Adrenal gland (tissue), 12 donors: Measurements from ENCODE around the gene TMEM253. TPM values are rescaled to one million over a fixed set of nuclear protein-coding genes. Genes with fewer than 3 reads are reported as not detected.
A peak's percentile ranks its signal among the peaks of the same experiment; 100 is the strongest.

Experiments used
- DNase-seq, 7 donors: peaks; one replicate each; pipeline ENCODE4 v3.0.0-alpha.2; 2019 to 2020
- H3K27ac ChIP-seq, 5 donors: fragments of 200-600 bp; sonication (generic) in 4 of 5; 1 replicate in 3 of 5; 2 replicates in 2 of 5; pipeline versions ENCODE4 v1.5.1 to v1.8.0; 2016 to 2020; ENCODE audit warnings: mild to moderate bottlenecking in 1 of 5
- H3K27me3 ChIP-seq: fragments of 200-600 bp; 2 replicates; pipeline ENCODE4 v1.8.0; 2021
- H3K36me3 ChIP-seq, 2 donors: fragments of 200-600 bp; replicated peaks in 1 of 2; 1 replicate in 1 of 2; 2 replicates in 1 of 2; pipeline versions ENCODE4 v1.5.1 to v1.8.0; 2018 to 2022
- H3K4me1 ChIP-seq, 2 donors: fragments of 200-600 bp; replicated peaks in 1 of 2; 1 replicate in 1 of 2; 2 replicates in 1 of 2; pipeline versions ENCODE4 v1.5.1 to v1.8.0; 2018 to 2021
- H3K4me3 ChIP-seq, 4 donors: fragments of 200-600 bp; sonication (generic) in 3 of 4; one replicate each; pipeline ENCODE4 v1.5.1; 2016 to 2018
- H3K9me3 ChIP-seq, 3 donors: fragments of 200-600 bp; sonication (generic) in 1 of 3; replicated peaks in 1 of 3; 1 replicate in 2 of 3; 2 replicates in 1 of 3; pipeline versions ENCODE4 v1.5.1 to v1.8.0; 2016 to 2021
- POLR2A ChIP-seq, 2 donors: fragments of 450-650 bp; IDR thresholded peaks; one replicate each; pipeline ENCODE4 v1.6.1; 2017; ENCODE audit warnings: antibody characterized with exemption in 2 of 2, mild to moderate bottlenecking in 2 of 2, moderate library complexity in 1 of 2
- WGBS, 4 donors: extraction: QIAGEN DNeasy Blood & Tissue Kit in 2 of 4; methylation state at CpG; one replicate each; pipeline versions ENCODE4 v1.1.5 to v1.1.7; 2013 to 2017; 5-methylcytosine and 5-hydroxymethylcytosine counted together
- intact Hi-C, 2 donors: fragments of 100-400 bp; cut with DNase I; formaldehyde crosslinking; loops; one replicate each; pipeline versions ENCODE4 v1.14.1 to v1.15.0; 2022 to 2023
- polyA plus RNA-seq, 3 donors: library from polyadenylated mRNA; stranded (reverse); fragments of 200-250 nt in 2 of 3; fragments of 350-450 nt in 1 of 3; fragmentation: Illumina TruSeq in 1 of 3; extraction: RNeasy Lipid Tissue Mini Kit (QIAGEN cat#74804) in 1 of 3; gene quantifications; one replicate each; pipeline ENCODE4 v1.2.3, GENCODE V29; 2013 to 2014
- total RNA-seq, 9 donors: library from RNA; depleted of rRNA in 4 of 9; stranded (reverse); fragments of >200 nt in 4 of 9; fragments of 120-200 nt in 1 of 9; fragmentation: NEBNext Ultra II Directional in 1 of 9; extraction: Animal tissue kit (Norgen Biotek cat#: 25700) in 1 of 9; gene quantifications; one replicate each; pipeline versions ENCODE4 v1.1.0 to v1.2.4, GENCODE V29; 2013 to 2023
- TF ChIP-seq, protein P1 (sequence below), 6 experiments: fragments of 450-650 bp in 4 of 6; fragments of 200-600 bp in 2 of 6; sonication (generic) in 1 of 6; IDR thresholded peaks; 1 replicate in 5 of 6; 2 replicates in 1 of 6; pipeline versions ENCODE4 v1.5.1 to v1.8.0; 2016 to 2021; ENCODE audit warnings: antibody characterized with exemption in 6 of 6, mild to moderate bottlenecking in 2 of 6, moderate library complexity in 1 of 6
- donor health status: healthy with polysubstance abuse.
- donor health status: Bipolar disorder and iron deficiency.
- donor health status: DM: yes; HTN: yes; CAD: no.
- donor health status: DM: no; HTN: no; CAD: no.
- donor health status: DM: no; HTN: no; CAD: no.
- donor health status: DM: yes; HTN: yes; CAD: no.

TMEM253 gene
- total and polyA plus RNA-seq, 12 donors: 0.55 to 8.8 (median 2.3) TPM; not detected in 1

DNA sequence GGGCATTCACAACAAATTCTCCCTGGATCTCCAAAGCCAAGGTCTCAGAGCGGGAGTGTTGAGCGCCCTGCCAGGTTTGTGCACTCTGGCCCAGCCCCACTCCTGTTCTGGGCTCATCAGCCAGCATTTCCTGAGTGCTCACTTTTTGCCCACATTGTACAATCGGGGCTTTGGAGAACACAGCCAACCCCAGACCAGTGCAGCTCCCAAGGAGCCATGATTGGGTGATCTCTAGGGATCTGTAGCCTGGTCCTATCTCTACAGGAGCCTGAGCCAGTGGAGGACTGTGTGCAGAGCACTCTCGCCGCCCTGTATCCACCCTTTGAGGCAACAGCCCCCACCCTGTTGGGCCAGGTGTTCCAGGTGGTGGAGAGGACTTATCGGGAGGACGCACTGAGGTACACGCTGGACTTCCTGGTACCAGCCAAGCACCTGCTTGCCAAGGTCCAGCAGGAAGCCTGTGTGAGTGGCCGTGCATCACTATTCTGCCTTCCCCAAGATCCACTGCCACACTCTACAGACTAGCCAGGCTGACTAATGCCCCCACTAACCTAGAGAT is 28.0 kb upstream of the TMEM253 start:
- H3K27ac ChIP-seq: peak overlapping the region in 3 of 5 donors; percentile 85 to 93 (median 90)
- no peaks in the 10 kb centered on the region for H3K9me3 ChIP-seq
- no peak overlapping the region for H3K4me3 ChIP-seq
- TF ChIP-seq, protein P1, sequence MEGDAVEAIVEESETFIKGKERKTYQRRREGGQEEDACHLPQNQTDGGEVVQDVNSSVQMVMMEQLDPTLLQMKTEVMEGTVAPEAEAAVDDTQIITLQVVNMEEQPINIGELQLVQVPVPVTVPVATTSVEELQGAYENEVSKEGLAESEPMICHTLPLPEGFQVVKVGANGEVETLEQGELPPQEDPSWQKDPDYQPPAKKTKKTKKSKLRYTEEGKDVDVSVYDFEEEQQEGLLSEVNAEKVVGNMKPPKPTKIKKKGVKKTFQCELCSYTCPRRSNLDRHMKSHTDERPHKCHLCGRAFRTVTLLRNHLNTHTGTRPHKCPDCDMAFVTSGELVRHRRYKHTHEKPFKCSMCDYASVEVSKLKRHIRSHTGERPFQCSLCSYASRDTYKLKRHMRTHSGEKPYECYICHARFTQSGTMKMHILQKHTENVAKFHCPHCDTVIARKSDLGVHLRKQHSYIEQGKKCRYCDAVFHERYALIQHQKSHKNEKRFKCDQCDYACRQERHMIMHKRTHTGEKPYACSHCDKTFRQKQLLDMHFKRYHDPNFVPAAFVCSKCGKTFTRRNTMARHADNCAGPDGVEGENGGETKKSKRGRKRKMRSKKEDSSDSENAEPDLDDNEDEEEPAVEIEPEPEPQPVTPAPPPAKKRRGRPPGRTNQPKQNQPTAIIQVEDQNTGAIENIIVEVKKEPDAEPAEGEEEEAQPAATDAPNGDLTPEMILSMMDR (IDR thresholded peaks at IDR 0.05): no peak
- TF ChIP-seq POLR2A (IDR thresholded peaks at IDR 0.05): no peak
- H3K4me1 ChIP-seq: peaks cover 25 to 34% of the 10 kb centered on the region in 2 donors
- 54 to 74% (median 70%) methylated on average over 1 to 9 of the region's 9 CpGs for WGBS, 4 donors
- no peaks in the 10 kb centered on the region for H3K27me3 ChIP-seq
- peak in 1 of 7 donors; percentile 33 for DNase-seq
- H3K36me3 ChIP-seq: peaks cover 0 to 50% of the 10 kb centered on the region in 2 donors
- intact Hi-C loops: no loop called here

DNA sequence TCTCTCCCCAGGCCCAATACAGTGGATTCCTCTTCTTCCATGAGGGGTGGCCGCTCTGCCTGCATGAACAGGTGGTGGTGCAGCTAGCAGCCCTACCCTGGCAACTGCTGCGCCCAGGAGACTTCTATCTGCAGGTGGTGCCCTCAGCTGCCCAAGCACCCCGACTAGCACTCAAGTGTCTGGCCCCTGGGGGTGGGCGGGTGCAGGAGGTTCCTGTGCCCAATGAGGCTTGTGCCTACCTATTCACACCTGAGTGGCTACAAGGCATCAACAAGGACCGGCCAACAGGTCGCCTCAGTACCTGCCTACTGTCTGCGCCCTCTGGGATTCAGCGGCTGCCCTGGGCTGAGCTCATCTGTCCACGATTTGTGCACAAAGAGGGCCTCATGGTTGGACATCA is 26.9 kb upstream of the TMEM253 start:
- Histone ChIP-seq H3K27ac (no peak overlapping the region), H3K36me3 (peaks cover 0 to 61% of the 10 kb centered on the region in 2 donors), H3K9me3 (no peaks in the 10 kb centered on the region), H3K27me3 (no peaks in the 10 kb centered on the region), H3K4me1 (peaks cover 23 to 28% of the 10 kb centered on the region in 2 donors), H3K4me3 (no peak overlapping the region)
- WGBS, 4 donors: 90 to 96% (median 92%) methylated on average over 4 to 9 of the region's 9 CpGs
- TF ChIP-seq, protein P1 (IDR thresholded peaks at IDR 0.05): no peak
- no peak for TF ChIP-seq POLR2A (IDR thresholded peaks at IDR 0.05)
- intact Hi-C loops: no loop called here
- peak in 1 of 7 donors; percentile 20 for DNase-seq

DNA sequence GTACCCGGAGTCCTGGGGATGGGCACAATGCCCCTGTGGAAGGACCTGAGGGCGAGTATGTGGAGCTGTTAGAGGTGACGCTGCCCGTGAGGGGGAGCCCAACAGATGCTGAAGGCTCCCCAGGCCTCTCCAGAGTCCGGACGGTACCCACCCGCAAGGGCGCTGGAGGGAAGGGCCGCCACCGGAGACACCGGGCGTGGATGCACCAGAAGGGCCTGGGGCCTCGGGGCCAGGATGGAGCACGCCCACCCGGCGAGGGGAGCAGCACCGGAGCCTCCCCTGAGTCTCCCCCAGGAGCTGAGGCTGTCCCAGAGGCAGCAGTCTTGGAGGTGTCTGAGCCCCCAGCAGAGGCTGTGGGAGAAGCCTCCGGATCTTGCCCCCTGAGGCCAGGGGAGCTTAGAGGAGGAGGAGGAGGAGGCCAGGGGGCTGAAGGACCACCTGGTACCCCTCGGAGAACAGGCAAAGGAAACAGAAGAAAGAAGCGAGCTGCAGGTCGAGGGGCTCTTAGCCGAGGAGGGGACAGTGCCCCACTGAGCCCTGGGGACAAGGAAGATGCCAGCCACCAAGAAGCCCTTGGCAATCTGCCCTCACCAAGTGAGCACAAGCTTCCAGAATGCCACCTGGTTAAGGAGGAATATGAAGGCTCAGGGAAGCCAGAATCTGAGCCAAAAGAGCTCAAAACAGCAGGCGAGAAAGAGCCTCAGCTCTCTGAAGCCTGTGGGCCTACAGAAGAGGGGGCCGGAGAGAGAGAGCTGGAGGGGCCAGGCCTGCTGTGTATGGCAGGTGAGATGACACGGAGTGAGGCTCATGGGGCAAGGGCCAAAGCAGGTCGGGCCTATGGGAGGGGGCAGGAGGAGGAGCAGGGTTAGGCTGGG is 26.2 kb upstream of the TMEM253 start:
- no peak for DNase-seq
- no peak overlapping the region for H3K4me3 ChIP-seq
- intact Hi-C loops: no loop called here
- H3K27ac ChIP-seq: peak overlapping the region in 1 of 5 donors; percentile 9
- 85 to 89% (median 87%) methylated on average over 16 to 26 of the region's 26 CpGs for WGBS, 4 donors
- no peak for TF ChIP-seq POLR2A (IDR thresholded peaks at IDR 0.05)
- TF ChIP-seq, protein P1 (IDR thresholded peaks at IDR 0.05): no peak
- peaks cover 16 to 21% of the 10 kb centered on the region in 2 donors for H3K4me1 ChIP-seq
- peaks cover 0 to 68% of the 10 kb centered on the region in 2 donors for H3K36me3 ChIP-seq
- no peaks in the 10 kb centered on the region for H3K27me3 ChIP-seq
- no peaks in the 10 kb centered on the region for H3K9me3 ChIP-seq

DNA sequence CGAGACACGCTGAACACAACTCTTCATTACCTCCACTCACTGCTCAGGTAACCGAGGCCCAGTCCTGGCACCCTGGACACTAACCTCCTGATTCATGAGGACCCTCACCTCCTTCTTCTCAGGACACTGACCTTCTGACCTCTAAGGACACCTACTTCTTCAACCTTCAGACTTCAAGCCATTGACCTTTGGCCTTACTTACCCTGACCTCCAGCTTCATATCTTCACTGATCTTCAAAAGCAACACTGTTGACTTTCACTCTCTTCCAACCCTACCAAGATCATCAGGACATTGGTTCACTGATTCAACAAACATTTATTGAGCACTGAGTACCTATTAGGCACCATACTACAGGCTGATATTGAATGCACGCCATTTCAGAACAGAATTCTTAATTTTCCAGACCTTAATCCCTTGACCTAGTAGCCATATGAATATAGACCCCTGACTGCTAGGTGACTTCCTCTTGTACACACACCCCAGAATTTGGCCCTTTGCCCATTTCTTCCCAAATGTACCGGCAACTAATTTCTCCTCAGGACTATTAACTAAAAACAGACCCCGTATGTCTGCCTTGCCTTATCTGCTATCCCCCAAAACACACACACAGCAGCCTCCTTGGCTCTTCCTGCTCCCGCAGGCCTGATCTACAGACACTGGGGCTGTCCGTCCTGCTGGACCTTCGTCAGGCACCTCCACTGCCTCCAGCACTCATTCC is 25.0 kb upstream of the TMEM253 start:
- Histone ChIP-seq H3K27me3 (no peaks in the 10 kb centered on the region), H3K9me3 (no peaks in the 10 kb centered on the region), H3K4me1 (peaks cover 13 to 18% of the 10 kb centered on the region in 2 donors), H3K36me3 (peaks cover 0 to 78% of the 10 kb centered on the region in 2 donors), H3K4me3 (no peak overlapping the region), H3K27ac (peak overlapping the region in 1 of 5 donors; percentile 3)
- no peak for DNase-seq
- 86 to 88% (median 87%) methylated on average over 9 of the region's 9 CpGs for WGBS, 4 donors
- no peak for TF ChIP-seq POLR2A (IDR thresholded peaks at IDR 0.05)
- TF ChIP-seq, protein P1 (IDR thresholded peaks at IDR 0.05): no peak
- intact Hi-C loops: no loop called here
